NCI-H446 treated with DMSO at 0.1 percent for 48 hours (cell line): ENCODE data around the gene SOX18.
A peak's percentile ranks its signal among the peaks of the same experiment; 100 is the strongest.

Experiments
- DNase-seq: peaks from one replicate; lab custom pipeline; 2025; lab: John Stamatoyannopoulos, UW

Gene SOX18

DNA sequence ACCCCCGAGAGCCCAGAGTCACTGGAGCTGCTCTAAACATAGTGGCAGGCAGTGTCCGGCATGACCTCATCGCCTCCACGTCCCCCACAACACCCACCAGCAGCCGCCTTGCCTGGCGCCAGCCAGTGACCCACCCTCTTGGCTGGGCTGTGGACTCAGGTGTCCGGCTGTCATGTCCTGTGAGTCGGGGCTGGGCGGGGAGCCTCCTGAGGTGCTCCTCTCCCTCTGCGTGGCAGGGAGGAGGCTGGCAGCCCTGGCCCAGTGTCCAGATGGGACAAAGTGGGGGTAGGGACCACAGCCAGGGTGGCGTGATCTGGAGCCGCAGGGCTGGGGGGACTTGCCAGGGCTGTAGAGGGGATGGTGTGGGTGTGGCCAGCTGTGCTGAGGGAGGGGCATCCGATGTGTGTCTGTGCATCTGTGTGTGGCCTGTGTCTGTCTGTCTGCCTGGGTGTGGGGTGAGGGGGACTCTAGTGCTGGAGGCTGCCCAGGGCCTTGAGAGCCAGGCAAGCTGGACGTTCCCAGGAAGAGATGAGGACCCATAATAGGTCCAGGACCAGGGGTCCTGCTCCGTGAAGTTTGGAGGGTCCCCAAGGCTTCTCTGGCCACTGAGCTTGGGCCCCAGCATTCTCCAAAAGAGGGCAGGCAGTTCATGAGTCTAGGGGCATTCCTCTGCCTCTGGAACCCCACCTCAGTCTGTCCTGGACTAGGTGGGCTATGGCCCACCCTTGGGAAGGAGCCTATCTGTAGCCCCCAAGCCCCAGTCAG, 2.3 kb upstream of the SOX18 start:
- no peak for DNase-seq

DNA sequence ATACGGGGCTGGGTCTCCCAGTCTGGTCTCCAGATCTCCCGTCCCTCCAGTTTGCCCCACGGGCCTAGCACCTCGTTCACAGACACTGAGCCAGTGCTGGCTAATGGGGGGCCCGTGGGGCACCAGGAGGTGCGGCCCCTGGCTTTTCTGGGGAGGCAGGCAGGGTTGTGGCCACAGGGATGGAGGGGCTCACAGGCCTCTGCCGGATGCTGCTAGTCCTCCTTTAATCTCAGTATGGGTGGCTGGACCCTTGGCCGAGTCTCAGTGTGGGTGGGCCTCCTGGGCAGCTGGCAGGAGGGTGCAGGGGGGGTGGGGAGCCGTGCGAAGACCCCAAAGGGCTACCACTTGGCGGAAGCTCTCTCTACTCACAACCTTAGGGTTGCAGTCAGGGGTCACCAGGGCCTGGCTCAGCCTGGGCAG, 1.6 kb upstream of the SOX18 start:
- no peak for DNase-seq

DNA sequence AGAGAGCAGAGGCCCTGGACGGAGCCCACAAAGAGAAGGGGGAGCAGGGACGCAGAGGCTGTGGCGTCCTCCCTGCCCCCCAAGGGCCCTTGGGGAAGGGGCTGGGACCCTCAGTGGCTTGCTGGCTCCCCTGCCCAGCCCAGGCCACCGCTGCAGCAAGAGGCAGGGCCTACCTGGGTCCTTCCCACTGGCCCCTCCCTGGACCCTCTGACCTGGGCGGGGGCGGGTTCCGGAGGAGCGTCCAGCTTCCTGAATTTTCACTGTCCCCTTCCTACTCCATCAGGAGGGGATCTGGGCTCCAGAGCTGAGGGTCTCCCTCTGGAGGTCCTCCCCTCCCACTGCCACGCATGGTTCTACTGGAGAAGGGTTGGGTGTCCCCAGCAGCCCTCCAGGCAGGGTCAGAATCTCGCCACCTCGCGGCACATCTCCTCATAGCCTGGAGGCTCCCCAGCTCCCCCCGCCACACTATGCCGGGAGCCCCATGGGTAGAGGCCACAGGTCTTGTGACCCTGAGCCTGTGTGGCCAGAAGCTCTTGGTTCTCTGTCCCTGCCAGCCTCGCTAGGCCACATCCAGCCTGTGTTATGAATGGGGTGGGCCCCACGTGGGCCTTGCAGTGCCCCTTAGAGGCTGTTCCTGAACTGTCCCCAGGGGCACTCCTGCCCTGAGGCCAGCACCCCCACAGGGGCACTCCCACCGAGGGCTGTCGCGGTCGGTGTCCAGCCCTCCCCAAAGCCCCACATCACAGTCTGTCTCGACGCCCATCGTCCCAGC, 1.0 kb upstream of the SOX18 start:
- DNase-seq, result no peak

DNA sequence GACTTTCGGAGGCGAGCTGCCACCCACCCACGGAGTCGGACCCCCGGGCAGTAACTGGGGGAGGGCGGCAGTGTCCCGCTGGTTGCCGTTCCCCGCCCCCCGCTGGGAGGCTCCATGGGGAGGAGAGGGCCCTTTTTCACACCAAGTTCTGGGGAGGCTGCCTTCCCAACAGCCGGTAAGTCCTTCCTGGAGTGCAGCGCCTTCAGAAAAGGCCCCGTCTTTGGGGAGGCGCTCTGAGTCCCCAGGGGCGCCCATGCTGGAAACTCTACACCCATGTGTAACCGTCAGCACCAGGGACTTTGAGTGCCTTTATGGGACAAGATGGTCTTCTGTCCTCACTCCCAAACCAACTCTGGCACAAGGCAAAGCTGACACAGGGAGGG, 430 bp upstream of the SOX18 start:
- no peak for DNase-seq

DNA sequence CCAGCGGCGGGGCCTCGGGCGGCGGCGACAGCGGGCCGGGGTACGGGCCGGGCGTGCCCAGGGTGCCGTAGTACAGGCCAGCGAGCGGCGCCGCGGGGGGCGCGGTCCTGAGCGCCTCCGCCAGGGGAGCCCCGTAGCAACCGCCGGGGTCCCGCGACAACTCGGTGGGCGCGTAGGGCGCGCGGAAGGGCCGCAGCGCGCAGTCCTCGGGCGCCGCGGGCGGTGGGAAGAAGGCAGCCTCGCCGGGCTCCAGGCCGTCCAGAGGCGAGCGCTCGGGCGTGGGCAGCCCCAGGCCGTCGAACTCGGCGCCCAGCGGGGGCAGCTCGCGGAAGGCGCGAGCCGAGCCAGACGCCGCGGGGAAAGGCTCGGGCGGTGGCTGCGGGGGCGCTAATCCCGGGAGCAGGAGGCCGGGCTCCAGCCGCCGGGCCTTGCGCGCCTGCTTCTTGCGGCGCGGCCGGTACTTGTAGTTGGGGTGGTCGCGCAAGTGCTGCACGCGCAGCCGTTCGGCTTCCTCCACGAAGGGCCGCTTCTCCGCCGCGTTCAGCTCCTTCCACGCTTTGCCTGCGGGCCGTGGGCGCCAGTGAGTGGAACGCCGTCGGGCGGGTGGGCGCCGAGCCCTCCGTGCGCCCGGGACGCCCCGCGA, 916 bp downstream of the SOX18 start:
- DNase-seq, result no peak

DNA sequence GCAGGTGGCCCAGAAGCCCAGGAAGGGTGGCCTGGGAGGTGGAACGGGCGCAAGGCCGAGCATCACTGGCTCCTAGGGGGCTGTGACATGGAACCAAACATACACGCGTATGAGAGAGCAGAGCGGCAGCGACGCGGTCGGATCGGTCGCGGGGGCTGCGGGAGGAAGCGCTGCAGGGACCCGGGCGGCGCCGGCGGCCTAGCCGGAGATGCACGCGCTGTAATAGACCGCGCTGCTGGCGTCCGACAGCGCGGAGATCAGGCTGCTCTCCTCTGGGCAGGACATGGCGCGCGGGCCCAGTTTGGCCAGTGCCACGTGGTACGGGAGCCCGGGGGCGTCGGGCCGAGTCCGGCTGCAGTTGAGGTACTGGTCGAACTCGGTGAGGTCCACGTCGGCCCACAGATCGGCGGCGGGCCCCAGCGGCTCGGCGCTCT, 1.5 kb downstream of the SOX18 start:
- no peak for DNase-seq

DNA sequence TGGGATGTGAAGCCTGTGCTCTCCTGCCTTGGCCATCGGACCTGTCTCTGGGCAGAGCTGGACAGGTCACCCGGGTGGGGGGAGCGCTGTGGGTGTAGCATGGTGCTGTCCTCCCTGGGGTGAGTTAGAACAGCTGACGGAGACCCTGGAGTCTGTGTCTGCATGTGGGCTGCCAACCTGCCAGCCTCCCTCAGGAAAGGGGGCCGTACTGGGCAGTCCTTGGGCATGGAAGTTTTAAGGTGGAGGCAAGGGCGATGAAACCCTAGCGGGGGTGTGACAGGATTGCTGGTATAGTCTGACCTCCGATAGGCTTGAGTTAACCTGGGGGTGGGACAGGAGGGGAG, 2.4 kb downstream of the SOX18 start:
- DNase-seq, result no peak

DNA sequence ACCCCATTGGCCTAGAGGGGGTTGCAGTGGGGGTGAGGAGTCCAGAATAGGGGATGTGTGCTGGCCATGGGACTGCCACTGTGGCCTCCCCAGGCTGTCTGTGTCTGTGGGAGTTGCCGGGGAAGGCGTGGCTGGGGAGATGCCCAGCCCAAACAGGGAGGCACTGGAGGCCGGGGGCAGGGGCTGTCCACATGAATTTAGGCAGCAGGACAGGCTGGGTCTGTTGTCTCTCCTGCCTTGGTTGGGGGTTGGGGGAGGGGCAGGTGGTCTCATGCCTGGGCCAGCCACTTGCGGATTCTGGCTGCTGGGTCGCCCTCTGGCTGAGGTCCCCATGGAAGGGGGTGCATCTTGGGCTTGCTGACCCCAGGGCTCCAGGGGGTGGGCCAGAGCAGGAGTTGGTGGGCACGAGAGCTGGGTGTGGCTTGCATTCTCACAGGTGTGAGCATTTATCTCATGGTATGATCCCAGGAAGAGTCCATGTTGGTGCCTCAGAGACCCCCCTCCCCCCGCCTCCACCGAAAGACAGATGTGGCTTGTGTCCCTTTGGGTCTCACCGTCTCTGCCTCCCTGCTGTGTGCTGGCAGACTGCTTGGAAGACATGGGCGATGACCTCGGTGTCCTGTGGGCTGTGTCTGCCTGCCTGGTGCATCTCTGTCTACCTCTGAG, 4.0 kb downstream of the SOX18 start:
- no peak for DNase-seq

DNA sequence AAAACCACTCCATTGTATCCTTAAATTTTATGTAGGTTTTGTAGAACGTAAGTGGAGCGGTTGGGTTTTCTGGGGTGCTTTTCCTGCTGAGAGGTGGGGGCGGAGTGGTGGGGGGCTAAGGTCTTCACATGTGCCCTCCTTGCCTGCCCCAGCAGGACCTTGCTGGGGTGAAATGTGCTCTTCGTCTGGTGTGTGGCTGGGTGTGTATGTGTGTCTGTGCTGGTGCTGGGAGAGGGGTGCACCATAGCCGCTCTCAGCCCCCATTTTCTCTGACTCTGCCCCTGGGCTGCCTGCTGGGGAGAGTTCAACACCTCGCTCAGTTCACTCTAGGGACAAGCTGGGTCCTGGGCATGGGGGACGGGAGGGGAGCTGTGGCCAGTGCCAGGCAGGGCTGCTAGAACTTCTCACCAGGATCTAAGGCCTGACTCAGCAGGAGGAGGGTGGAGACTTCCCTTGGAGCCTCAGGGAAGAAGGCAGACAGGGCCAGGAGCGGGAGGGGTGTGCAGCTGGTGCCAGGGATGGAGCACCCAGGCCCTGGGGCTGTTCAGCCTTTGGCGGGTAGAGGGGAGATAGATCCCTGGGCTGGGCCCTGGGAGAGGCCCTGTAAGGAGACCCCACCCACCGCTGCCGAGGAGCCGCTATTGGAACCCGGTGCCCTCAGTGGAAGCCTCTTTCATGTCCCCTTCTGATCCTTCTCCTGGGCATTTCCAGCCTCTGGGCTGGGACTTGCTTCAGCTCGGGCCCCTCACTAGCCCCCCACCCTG, 4.8 kb downstream of the SOX18 start:
- DNase-seq, result peak; percentile 75

DNA sequence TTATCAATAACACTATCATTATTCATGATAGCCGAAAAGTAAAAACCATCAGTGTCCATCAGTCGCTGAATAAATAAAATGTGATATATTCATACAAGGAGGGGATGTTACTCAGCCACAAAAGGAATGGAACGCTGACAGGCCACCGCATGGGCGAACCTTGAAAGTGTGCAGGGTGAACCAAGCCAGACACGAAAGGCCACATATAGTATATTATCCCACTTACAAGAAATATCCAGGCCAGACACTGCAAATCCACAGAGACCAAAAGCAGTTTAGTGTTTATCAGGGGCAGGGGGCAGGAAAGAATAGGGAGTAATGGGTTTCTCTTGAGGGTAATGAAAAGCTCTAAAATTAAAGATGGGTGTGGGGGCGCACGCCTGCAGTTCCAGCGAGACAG, 5.7 kb downstream of the SOX18 start:
- DNase-seq, result no peak

DNA sequence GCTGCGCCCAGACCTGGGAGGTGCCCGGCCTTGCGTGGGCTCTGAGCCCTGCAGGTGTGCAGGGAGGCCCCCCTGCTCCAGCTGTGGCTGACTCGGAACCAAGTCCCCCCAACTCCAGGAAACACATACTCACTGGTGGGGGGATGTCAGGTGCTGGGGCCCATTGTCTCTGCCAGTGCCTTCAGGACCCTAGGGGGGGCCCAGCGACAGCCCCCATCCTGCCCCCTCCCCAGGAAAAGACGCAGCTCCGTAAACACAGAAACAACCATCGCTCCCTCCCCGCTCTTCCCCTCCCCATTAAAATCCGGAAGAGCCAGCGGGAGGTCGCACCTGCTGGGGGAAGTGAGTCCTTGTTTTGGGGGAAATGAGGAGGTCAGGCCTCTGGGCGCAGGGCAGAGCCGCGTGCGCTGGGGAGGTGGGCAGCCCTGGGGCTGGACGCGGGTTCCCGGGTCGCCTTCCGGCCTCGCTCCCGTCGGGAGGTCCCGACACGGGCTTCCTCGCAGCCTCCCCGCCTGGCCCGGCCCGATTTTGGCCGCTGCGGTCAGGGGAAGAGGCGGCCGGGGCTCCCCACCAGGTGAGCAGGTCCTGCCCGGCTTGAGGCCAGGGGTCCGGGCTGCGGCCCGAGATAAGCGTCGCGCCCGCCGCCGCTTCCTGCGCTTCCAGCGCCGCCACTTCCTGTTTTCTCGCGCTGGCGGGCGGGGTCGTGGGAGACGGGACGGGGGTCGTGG, 7.2 kb downstream of the SOX18 start:
- no peak for DNase-seq

DNA sequence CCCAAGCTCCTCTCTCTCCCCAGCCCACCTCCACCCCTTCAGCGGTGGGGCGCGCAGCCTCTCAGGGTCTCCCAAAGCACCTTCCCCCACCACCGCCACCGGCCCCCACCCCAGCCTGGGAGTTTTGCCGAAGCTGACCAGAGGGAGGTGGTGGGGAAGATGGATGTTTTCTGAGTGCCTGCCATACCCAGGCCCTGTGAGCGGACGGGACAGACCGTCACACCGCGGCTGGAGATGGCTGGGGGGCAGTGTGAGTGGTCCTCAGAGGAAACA, 7.7 kb downstream of the SOX18 start:
- DNase-seq, result no peak

DNA sequence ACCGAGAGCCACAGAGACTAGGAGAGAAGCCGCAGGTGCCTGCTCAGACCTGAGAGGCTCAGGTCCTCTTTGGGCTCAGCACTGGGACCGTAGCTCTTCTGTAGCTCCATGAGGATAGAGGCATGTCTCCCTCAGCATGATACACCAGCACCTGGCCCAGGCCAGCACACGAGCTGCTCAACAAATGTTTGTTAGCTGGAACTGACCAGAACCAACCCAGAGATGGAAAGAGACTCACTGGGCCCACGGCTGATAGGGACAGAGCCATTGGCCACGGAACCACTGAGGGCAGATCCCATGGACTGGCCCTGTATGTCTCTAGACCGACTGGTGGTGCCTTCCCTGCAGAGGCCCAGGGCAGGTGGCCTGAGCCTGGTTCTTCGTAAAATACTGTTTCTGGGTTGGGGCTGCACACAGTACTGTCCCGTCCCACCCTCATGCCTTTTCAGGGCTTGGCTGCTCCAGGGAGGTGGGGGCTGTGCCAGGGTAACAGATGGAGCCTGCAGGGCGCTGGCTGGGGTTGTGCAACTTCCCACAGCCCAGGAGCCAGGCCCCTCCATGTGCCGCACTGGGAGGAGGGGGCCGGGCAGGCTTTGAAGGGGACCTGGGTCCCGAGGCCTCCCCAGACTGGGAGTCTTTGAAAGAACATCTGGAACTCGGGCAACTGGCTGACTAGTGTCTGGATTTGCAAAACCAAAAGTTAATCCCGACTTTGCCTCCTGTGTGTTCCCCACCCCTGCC, 8.2 kb downstream of the SOX18 start:
- peak; percentile 86 for DNase-seq

DNA sequence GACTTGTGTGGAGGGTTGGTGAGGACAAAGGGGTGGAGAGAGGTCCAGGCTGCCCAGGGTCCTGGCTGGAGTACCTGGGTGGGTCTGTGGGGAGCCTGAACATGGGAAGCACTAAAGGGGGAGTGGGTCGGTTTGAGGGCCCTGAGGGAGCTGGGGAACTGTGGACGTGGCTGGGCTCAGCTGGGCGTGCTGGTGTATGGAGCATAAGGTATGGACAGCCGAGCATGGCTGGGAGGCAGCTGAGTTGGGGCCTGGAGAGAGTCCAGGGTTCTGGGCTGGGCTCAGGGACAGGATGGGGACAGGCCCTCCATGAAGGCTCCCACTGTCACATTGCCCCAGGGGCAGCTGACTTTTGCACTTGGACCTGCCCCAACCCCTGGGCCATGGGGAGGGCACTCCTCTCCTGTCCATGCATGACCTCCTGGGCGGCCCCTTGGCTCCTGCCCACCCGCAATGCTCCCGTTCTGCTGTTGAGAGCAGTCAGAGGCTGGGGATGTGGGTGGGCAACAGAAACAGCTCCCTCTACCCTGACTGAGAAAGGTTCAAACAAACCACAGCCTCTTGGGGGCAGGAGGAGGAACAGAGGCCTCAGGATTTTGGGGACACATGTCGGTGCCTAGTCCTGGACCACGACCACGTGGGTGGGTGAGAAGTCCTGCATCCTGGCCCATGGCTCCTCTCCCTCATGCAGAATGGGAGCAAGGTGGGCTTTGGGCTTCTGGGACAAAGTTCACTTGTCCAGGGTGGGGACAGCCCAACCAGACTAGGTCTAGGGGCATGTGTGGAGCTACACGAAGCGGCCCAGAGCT, 9.0 kb downstream of the SOX18 start:
- no peak for DNase-seq

DNA sequence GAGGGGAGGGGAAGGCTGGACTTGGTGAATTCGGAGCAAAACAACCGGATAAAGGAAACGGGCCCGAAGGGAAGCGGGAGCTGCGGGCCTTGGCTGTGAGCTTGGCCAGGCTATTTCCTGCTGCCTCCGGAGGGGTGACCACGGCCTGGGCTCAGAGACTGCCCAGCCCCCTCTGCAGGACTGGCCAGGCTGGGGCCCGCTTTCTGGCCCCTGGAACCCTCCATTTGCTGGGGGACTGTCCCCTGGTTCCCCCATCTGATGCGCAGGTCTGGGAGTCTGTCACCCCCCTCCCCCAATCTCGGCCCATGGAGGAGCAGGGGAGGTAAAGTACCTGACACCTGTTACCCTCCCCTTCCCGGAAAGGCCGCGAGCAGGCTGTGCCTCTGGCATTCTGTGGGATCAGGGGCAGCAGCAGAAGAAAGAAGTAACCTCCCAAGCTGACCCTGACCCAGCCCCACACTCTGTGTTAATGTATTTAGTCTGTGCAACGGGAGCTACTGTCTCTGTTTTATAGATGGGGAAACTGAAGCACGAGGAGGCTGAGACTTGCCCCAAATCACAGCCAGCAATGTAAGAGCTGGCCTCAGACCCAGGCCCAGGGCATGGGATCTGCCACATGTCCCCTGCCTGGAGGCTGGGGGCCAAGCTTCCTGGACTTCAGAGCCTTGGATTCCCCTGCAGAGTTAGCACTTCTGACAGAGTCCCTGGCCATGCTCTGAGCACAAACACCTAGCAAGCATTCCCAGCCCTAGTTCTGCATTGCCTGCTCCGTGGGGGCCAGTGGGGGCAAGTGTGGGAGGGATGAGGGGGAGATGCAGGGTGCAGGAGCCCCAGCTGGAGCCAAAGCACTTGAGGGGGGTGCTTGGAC, 9.9 kb downstream of the SOX18 start:
- DNase-seq, result no peak

DNA sequence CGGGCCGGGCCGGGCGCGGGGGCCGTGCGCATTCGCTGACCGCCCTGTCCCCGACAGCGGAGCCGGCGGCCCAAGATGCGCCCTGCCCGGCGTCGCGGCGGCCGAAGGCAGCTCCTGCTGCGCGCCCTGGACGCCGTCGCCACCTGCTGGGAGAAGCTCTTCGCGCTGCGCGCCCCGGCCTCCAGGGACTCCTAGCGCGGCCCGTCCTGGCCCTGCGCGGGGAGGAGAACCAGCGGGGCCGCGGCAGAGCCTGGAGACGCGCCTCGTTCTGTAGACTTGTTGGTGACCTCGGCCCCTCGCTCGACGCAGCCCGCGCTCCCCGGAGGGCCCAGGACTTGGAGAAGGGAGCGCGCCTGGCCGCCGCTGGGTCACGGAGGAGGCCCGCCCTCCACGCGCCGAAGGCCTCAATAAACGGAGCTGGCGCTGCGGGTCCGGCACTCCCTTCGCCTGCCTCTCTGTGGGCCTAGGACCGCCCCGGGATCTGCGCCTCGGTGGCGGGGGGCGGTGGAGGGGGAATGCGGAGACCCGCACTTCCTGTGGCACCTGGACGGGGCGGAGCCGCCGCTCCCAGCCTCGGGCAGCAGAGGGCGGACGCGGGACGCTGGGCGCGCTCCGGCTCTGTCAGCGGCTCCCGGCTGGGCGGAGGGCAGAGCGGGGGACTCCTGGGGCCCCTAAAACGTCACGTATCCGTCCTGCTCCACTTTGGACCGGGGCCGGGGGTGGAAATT, 10.7 kb downstream of the SOX18 start:
- peak; percentile 41 for DNase-seq

DNA sequence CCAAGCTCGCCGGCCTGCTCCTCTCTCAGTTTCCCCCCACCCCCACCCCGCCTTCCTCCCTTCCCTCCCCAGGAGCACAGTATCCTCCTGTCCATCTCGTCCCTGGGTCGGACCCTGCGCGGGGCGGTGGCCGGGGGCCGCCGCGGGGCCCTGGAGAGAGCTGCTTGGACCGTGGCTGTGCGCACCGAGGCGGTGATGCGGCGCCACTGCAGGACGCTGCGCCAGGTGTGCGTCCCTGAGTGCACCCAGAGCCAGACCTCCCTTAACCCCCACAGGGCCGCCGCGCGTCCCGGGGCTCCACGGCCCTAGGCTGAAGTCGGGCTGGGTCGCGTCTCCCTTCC, 11.2 kb downstream of the SOX18 start:
- no peak for DNase-seq

DNA sequence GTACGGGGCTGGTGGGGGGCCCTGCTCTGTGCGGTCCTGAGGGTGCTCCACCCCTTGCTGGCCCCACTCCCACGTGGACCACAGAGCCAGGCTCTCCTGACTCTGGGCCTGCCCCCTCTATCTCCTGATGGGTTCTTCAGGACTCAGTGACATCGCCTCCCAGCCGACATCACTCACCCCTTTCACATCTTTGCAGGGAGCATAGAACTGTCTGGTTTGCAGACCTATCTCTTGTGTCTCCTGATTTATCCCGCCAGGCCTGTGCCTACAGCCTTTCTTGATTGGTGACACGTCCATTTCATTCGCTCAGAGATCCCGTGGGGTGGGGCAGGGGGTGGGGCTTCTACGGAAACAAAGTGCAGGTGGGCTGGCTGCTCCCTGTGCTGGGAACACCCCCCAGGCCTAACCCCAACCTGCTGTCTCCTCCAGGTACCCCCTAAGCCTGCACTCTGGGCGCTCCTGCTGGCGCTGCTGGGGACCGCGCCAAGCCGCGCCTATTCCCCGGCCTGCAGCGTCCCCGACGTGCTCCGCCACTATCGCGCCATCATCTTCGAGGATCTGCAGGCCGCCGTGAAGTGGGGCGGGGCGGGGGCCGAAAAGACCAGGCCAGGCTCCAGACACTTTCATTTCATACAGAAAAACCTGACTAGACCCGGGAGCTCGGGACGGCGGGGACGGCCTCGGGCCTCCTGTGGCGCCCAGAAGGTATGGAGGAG, 11.8 kb downstream of the SOX18 start:
- no peak for DNase-seq
